ENCODE data around the gene ANXA11.
"Not testable (repeated sequence)": the region's sequence is repeated elsewhere in the genome, so short reads cannot be mapped to it uniquely, and the experiment has no call there.

- not testable (repeated sequence) for TF ChIP-seq CTCF, POLR2AphosphoS5, EP300 (IDR thresholded peaks at IDR 0.05)
Observed at GRCh38 chr10:80214368-80214982, 9.1 kb upstream of the ANXA11 start.
